K562 (cell line): ENCODE measurements around the gene AKAP10. TPM values are rescaled to one million over a fixed set of nuclear protein-coding genes. Genes with fewer than 3 reads are reported as not detected.

Experiments used
- ATAC-seq: fragments of 200-7000 bp; cut with Tn5 transposase; 3 replicates; pipeline ENCODE4 v1.9.1; 2020; ENCODE audit warnings: moderate library complexity
- BruUV-seq: library from RNA; stranded (reverse); fragments of 400-500 nt; replicated peaks from 2 replicates; lab custom pipeline; 2021; lab: Mats Ljungman, UMichigan
- CTCF ChIA-PET: fragments of 300-600 bp; formaldehyde crosslinking; extraction: SDS; loops from one replicate; lab custom pipeline; 2021; ENCODE audit warnings: low intra/inter-chr PET ratio; lab: Yijun Ruan, JAX
- POLR2A ChIA-PET: fragments of 300-600, 350-650 bp; sonication (Branson Sonifier 250); formaldehyde crosslinking; extraction: SDS; loops from one replicate; lab custom pipeline; 2021; ENCODE audit warnings: antibody characterized with exemption, inconsistent platforms; lab: Yijun Ruan, JAX
- DNase-seq, 4 experiments: peaks; one replicate each; pipeline versions ENCODE4 v3.0.0 to v3.0.0-alpha.2; 2011 to 2018; ENCODE audit warnings: low spot score in 3 of 4, mixed read lengths in 3 of 4; ENCODE audit errors: extremely low read depth in 1 of 4
- FAIRE-seq: peaks from 2 replicates; lab custom pipeline; 2011; peaks lifted over from hg19 to GRCh38; lab: Jason Lieb, UNC
- H2AFZ ChIP-seq: 2 replicates; pipeline ENCODE4 v1.6.0; 2011; ENCODE audit warnings: low read depth, low read length, control low read depth, inconsistent platforms
- H3K27ac ChIP-seq: fragments of 200-600 bp; 3 replicates; pipeline ENCODE4 v1.8.0; 2011; ENCODE audit warnings: low read depth, mild to moderate bottlenecking, control low read depth, inconsistent platforms, low read length, moderate library complexity, mixed read lengths; ENCODE audit errors: extremely low read depth
- H3K27me3 ChIP-seq, 2 experiments: fragments of 300-600 bp in 1 of 2; 2 replicates in 1 of 2; 3 replicates in 1 of 2; pipeline versions ENCODE4 v1.6.0 to v1.8.0; 2011; ENCODE audit warnings: inconsistent platforms in 2 of 2, low read length in 2 of 2, mild to moderate bottlenecking in 1 of 2, mixed read lengths in 1 of 2, moderate library complexity in 1 of 2; ENCODE audit not compliant: control insufficient read depth in 2 of 2, insufficient read depth in 2 of 2
- H3K36me3 ChIP-seq: fragments of 300-600 bp; 3 replicates; pipeline ENCODE4 v1.8.0; 2011; ENCODE audit warnings: mild to moderate bottlenecking, low read length, inconsistent platforms; ENCODE audit not compliant: control insufficient read depth, insufficient read depth
- H3K4me1 ChIP-seq, 2 experiments: fragments of 200-600 bp in 1 of 2; replicated peaks in 1 of 2; 2 replicates in 1 of 2; 3 replicates in 1 of 2; pipeline versions ENCODE4 v1.5.1 to v1.8.0; 2011; ENCODE audit warnings: inconsistent platforms in 2 of 2, low read length in 2 of 2, mild to moderate bottlenecking in 1 of 2, mixed read lengths in 1 of 2, moderate library complexity in 1 of 2; ENCODE audit not compliant: control insufficient read depth in 2 of 2, insufficient read depth in 2 of 2
- H3K4me2 ChIP-seq: 2 replicates; pipeline ENCODE4 v1.6.1; 2011; ENCODE audit warnings: low read length, control low read depth, inconsistent platforms, mixed read lengths; ENCODE audit not compliant: insufficient read depth
- H3K4me3 ChIP-seq: fragments of 200-600 bp; sonication (generic), shearing (Covaris generic); 2 replicates; pipeline ENCODE4 v1.5.1; 2016; ENCODE audit warnings: control low read depth, inconsistent platforms
- H3K79me2 ChIP-seq: fragments of 200-600 bp; 3 replicates; pipeline ENCODE4 v1.8.0; 2011; ENCODE audit warnings: low read length, inconsistent platforms; ENCODE audit not compliant: control insufficient read depth, insufficient read depth
- H3K9ac ChIP-seq, 2 experiments: 2 replicates each; pipeline versions ENCODE4 v1.6.0 to v1.6.1; 2011; ENCODE audit warnings: low read depth in 2 of 2, low read length in 2 of 2, control low read depth in 1 of 2, inconsistent platforms in 1 of 2, mild to moderate bottlenecking in 1 of 2, mixed read lengths in 1 of 2; ENCODE audit not compliant: insufficient read depth in 1 of 2
- H3K9me1 ChIP-seq: one replicate; pipeline ENCODE4 v1.6.0; 2011; ENCODE audit warnings: inconsistent platforms, mild to moderate bottlenecking, low read length, moderate library complexity; ENCODE audit not compliant: control insufficient read depth, insufficient read depth
- H3K9me3 ChIP-seq: replicated peaks from 2 replicates; pipeline ENCODE4 v1.5.1; 2011; ENCODE audit warnings: low read depth, low read length, inconsistent platforms; ENCODE audit not compliant: control insufficient read depth, insufficient read depth
- H4K20me1 ChIP-seq: replicated peaks from 2 replicates; pipeline ENCODE4 v1.6.1; 2011; ENCODE audit warnings: low read length, inconsistent platforms, mixed read lengths; ENCODE audit not compliant: control insufficient read depth, insufficient read depth
- CREB1 ChIP-seq, 2 experiments: sonication (generic) in 1 of 2; formaldehyde crosslinking in 1 of 2; IDR thresholded peaks; 2 replicates each; pipeline versions ENCODE4 v1.6.1 to v1.8.0; 2012 to 2022; ENCODE audit warnings: inconsistent platforms in 1 of 2, mild to moderate bottlenecking in 1 of 2, missing genetic modification reagents in 1 of 2, moderate library complexity in 1 of 2
- E2F8 ChIP-seq: fragments of 450-650 bp; IDR thresholded peaks from 2 replicates; pipeline ENCODE4 v1.7.1; 2018; ENCODE audit warnings: mild to moderate bottlenecking, low read depth; ENCODE audit not compliant: partially characterized antibody
- ETS1 ChIP-seq: conservative IDR thresholded peaks from 2 replicates; pipeline ENCODE4 v1.6.1; 2011; ENCODE audit warnings: low read depth, mild to moderate bottlenecking, low read length; ENCODE audit not compliant: control insufficient read depth
- HDAC3 ChIP-seq: fragments of 450-650 bp; IDR thresholded peaks from 2 replicates; pipeline ENCODE4 v1.6.1; 2018; ENCODE audit warnings: borderline replicate concordance, mild to moderate bottlenecking, moderate library complexity; ENCODE audit not compliant: partially characterized antibody
- LEF1 ChIP-seq: fragments of 450-650 bp; IDR thresholded peaks from 2 replicates; pipeline ENCODE4 v1.6.1; 2016; ENCODE audit warnings: mild to moderate bottlenecking
- MEIS2 ChIP-seq: fragments of 450-650 bp; IDR thresholded peaks from 2 replicates; pipeline ENCODE4 v1.6.1; 2014; ENCODE audit warnings: mild to moderate bottlenecking; ENCODE audit not compliant: partially characterized antibody
- MITF ChIP-seq: IDR thresholded peaks from 2 replicates; pipeline ENCODE4 v1.6.1; 2014; ENCODE audit warnings: antibody characterized with exemption
- MTF1 ChIP-seq: fragments of 250-450 bp; sonication (Bioruptor Pico); IDR thresholded peaks from 2 replicates; pipeline ENCODE4 v1.9.0; 2021; ENCODE audit warnings: moderate library complexity, mild to moderate bottlenecking, inconsistent platforms, borderline replicate concordance
- NELFE ChIP-seq: IDR thresholded peaks from 2 replicates; pipeline ENCODE4 v1.6.1; 2011; ENCODE audit warnings: mild to moderate bottlenecking; ENCODE audit not compliant: insufficient read depth, insufficient read length
- PRPF4 ChIP-seq: fragments of 200-400 bp; formaldehyde crosslinking; IDR thresholded peaks from one replicate; pipeline ENCODE4 v1.6.1; 2017; ENCODE audit warnings: low read length, low read depth, mild to moderate bottlenecking; ENCODE audit not compliant: insufficient read depth, poor library complexity, severe bottlenecking
- RAD51 ChIP-seq: fragments of 450-650 bp; IDR thresholded peaks from 2 replicates; pipeline ENCODE4 v1.7.1; 2016; ENCODE audit warnings: low read depth, mild to moderate bottlenecking, borderline replicate concordance
- TCF3 ChIP-seq: sonication (generic); formaldehyde crosslinking; IDR thresholded peaks from 2 replicates; pipeline ENCODE4 v1.4.0; 2020; ENCODE audit warnings: mild to moderate bottlenecking, missing genetic modification reagents
- TRIM24 ChIP-seq, 2 experiments: fragments of 450-650 bp; IDR thresholded peaks; 2 replicates each; pipeline ENCODE4 v1.6.1; 2016
- U2AF1 ChIP-seq: fragments of 200-400 bp; formaldehyde crosslinking; optimal IDR thresholded peaks from 2 replicates; pipeline ENCODE3; 2017; ENCODE audit warnings: mild to moderate bottlenecking, low read depth, low read length, moderate library complexity
- XRCC4 ChIP-seq: IDR thresholded peaks from one replicate; pipeline ENCODE4 v1.6.1; 2011; ENCODE audit not compliant: insufficient read depth, insufficient read length; ENCODE audit errors: extremely low read depth
- YBX1 ChIP-seq: fragments of 450-650 bp; IDR thresholded peaks from 2 replicates; pipeline ENCODE4 v1.7.1; 2016; ENCODE audit warnings: mild to moderate bottlenecking
- ZNF134 ChIP-seq: fragments of 250-450 bp; sonication (Bioruptor Pico); conservative IDR thresholded peaks from 2 replicates; pipeline ENCODE4 v1.4.0; 2020
- ZNF184 ChIP-seq: sonication (generic); formaldehyde crosslinking; IDR thresholded peaks from 2 replicates; pipeline ENCODE4 v1.5.0; 2020; ENCODE audit warnings: missing genetic modification reagents
- ZNF311 ChIP-seq: fragments of 250-450 bp; sonication (Bioruptor Pico); IDR thresholded peaks from 2 replicates; pipeline ENCODE4 v1.4.0; 2020; ENCODE audit warnings: mild to moderate bottlenecking, moderate library complexity
- ZNF583 ChIP-seq: fragments of 250-450 bp; sonication (Bioruptor Pico); IDR thresholded peaks from 2 replicates; pipeline ENCODE4 v1.4.0; 2020
- WGBS: fragments of 100-300 bp; shearing (Covaris generic); methylation state at CpG from one replicate; pipeline ENCODE4 v1.1.6; 2016; ENCODE audit warnings: low coverage, mixed read lengths; ENCODE audit not compliant: insufficient coverage; ENCODE audit errors: missing lambda C conversion rate; 5-methylcytosine and 5-hydroxymethylcytosine counted together
- in situ Hi-C: fragments of 300-500 bp; cut with MboI; formaldehyde crosslinking; loops from 4 replicates; pipeline ENCODE4 v1.15.0; 2018; ENCODE audit warnings: inconsistent platforms, mixed read lengths
- intact Hi-C: fragments of 100-400 bp; cut with micrococcal nuclease; formaldehyde crosslinking; loops from 2 replicates; pipeline ENCODE4 v1.14.2; 2022
- polyA plus RNA-seq, 8 experiments: library from polyadenylated mRNA; depleted of rRNA in 4 of 8; stranded (reverse) in 5 of 8; unstranded in 3 of 8; fragments of >200 nt; fragmentation: Nextera tagmentation in 2 of 8; fragmentation: Illumina TruSeq in 1 of 8; extraction: Ambion mirVana in 2 of 8; extraction: Trizol in 1 of 8; gene quantifications; 2 replicates each; pipeline versions ENCODE4 v1.2.1 to v1.2.3, GENCODE V29; 2011 to 2014; ENCODE audit warnings: inconsistent platforms in 1 of 8, missing spikeins in 1 of 8
- total RNA-seq, 7 experiments: library from RNA; depleted of rRNA in 6 of 7; stranded (reverse); fragments of >200 nt in 6 of 7; fragmentation: Illumina TruSeq in 2 of 7; extraction: Trizol in 2 of 7; gene quantifications; 2 replicates each; pipeline versions ENCODE4 v1.2.1 to v1.2.3, GENCODE V29; 2011 to 2021; ENCODE audit warnings: low replicate concordance in 1 of 7

AKAP10 gene
- total and polyA plus RNA-seq, 9 of the 15 experiments (the other 6 are each of a cell fraction or from before 2014, with no cell fraction given): 4.0 to 20.3 (median 8.2) TPM

GRCh38 chr17:19955099-19955498 lies 22.5 kb downstream of the AKAP10 start:
- TF ChIP-seq ETS1 (no peak), TCF3 (CRISPR knock-in tag) (no peak), MITF (no peak), RAD51 (no peak), MEIS2 (no peak), ZNF583 (no peak), ZNF184 (CRISPR knock-in tag) (no peak), NELFE (no peak), YBX1 (no peak), CREB1 (IDR thresholded peaks at IDR 0.05) (no peak), CREB1 (CRISPR knock-in tag; IDR thresholded peaks at IDR 0.05) (no peak), TRIM24 (IDR thresholded peaks at IDR 0.05) (no peak), LEF1 (no peak), U2AF1 (no peak), MTF1 (CRISPR knock-in tag) (no peak), ZNF311 (no peak), ZNF134 (no peak), E2F8 (no peak), HDAC3 (no peak), PRPF4 (no peak), XRCC4 (no peak)
- H3K4me1 ChIP-seq: no peaks in the 10 kb centered on the region; a peak in 3 of 5 replicates
- ChIA-PET CTCF (no interaction called here), POLR2A (no interaction called here)
- no TSS peak for BruUV-seq
- ATAC-seq (no peak), DNase-seq (no peak), FAIRE-seq (no peak)
- peaks cover 40% of the 10 kb centered on the region for H3K36me3 ChIP-seq
- H3K4me3 ChIP-seq: no peak overlapping the region
- no peak overlapping the region for H3K4me2 ChIP-seq
- H4K20me1 ChIP-seq: no peaks in the 10 kb centered on the region; the same call in 1 of the 2 replicates
- no peak overlapping the region for H2AFZ ChIP-seq
- no peaks in the 10 kb centered on the region for H3K27me3 ChIP-seq
- in situ Hi-C loops (no loop called here), intact Hi-C loops (no loop called here)
- H3K9ac ChIP-seq: no peak overlapping the region
- H3K9me3 ChIP-seq: no peaks in the 10 kb centered on the region
- H3K9me1 ChIP-seq: no peaks in the 10 kb centered on the region
- H3K27ac ChIP-seq: no peak overlapping the region
- WGBS: 94% methylated on average over 3 of the region's 7 CpGs
- H3K79me2 ChIP-seq: peaks cover 57% of the 10 kb centered on the region
